ENCODE data around the gene LPIN3.
A peak's percentile ranks its signal among the peaks of the same experiment; 100 is the strongest.

GRCh38 chr20:41329435-41330342, 10.9 kb upstream of the LPIN3 start:
- TF ChIP-seq POLR2A (IDR thresholded peaks at IDR 0.05; ENCODE audit: low read depth, low read length): peak; percentile 66
- peak; percentile 99 for TF ChIP-seq FOS (IDR thresholded peaks at IDR 0.05; ENCODE audit: borderline replicate concordance, insufficient read depth, low read length)
- TF ChIP-seq CTCF (IDR thresholded peaks at IDR 0.05; ENCODE audit: extremely low read depth in 1 of 2, insufficient read depth in 1 of 2, low read depth in 1 of 2, low read length in 2 of 2): no peak
